AML-193 (cell line): ENCODE data around the gene CCDC90B.
"Not testable (repeated sequence)": the region's sequence is repeated elsewhere in the genome, so short reads cannot be mapped to it uniquely, and the experiment has no call there.

ENCODE experiments used
- DNase-seq, 2 experiments: peaks; one replicate each; lab custom pipeline; 2025; lab: John Stamatoyannopoulos, UW

Gene CCDC90B, protein sequence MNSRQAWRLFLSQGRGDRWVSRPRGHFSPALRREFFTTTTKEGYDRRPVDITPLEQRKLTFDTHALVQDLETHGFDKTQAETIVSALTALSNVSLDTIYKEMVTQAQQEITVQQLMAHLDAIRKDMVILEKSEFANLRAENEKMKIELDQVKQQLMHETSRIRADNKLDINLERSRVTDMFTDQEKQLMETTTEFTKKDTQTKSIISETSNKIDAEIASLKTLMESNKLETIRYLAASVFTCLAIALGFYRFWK

GRCh38 chr11:83285771-83286528, at the start of gene CCDC90B:
CCDC90B (minus strand) TSS chr11:83286367; CDS start chr11:83285972, 395 bp downstream.
- peak; percentile 95 to 97 for DNase-seq

DNA sequence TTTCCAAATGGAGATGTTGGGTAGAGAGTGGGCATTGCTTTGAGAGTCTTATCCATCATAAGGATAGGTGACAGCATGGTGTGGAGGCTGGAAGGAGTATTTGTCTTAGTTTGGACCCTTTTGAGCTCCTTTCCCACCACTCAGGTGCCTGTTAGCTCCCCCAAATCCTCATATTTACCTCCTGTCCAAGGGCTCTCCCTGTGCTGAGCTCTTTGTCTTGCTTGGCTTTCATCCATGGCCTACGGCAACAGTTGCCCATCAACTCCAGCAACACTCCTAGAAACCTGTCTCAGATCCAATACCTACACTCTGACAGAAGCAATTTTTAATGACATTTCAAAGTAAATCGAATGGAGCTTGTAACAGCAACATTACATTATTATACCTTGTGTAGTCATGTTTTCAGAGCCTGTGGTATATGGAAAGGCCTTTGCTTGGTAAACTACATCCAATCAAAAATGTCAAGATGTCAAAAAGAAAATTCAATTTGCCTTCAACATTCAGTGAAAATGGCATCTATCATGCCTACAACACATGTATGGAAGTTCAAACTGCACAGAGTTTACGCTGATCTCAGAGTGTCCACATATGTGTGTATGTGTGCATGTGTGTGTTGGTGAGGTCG, 49.4 kb upstream of the CCDC90B start:
- no peak for DNase-seq

- no peak for DNase-seq
These were observed 44.1 kb upstream of the CCDC90B start for GRCh38 chr11:83330303-83330702.

DNA sequence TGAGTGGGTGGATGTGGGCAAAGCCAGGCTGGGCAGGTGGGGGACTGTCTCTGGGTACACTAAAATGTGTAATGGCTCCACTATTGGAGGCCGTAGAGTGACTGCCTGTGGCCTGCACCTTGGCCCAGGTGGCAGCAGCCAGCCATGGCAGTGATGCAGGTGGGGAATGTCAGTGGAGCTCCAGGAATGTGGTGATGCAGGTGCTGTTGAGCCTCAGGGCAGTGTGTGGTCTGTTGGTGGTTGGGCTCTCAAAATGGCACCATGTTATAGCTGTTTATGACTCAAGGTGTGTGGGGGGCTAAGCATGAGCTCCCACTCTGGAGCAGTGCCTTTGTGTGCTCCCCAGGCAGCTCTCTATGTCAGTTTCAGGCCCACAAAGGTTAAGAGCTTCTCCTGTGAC, 40.2 kb upstream of the CCDC90B start:
- no peak for DNase-seq

- no peak for DNase-seq
These were observed 33.2 kb upstream of the CCDC90B start for GRCh38 chr11:83319346-83319745.

DNA sequence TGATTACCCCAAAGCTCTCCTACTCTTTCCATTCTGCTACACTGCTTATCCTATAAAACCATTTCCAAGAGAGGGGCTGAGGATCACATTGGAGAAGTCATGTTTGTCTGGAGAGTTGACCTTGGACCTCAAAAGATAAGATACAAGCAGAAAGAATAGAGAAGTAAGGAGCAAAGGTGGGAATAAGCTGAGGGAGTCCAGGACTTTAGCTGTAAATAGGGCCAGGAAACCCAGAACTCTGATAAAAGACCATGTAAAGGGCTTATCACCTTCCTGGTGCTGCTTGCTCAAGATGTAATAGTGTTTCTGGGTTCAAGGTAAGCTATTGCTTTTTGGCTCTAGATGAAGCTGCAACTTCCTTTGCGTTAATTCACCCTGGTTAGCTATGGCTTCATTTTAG, 32.8 kb upstream of the CCDC90B start:
- no peak for DNase-seq

DNA sequence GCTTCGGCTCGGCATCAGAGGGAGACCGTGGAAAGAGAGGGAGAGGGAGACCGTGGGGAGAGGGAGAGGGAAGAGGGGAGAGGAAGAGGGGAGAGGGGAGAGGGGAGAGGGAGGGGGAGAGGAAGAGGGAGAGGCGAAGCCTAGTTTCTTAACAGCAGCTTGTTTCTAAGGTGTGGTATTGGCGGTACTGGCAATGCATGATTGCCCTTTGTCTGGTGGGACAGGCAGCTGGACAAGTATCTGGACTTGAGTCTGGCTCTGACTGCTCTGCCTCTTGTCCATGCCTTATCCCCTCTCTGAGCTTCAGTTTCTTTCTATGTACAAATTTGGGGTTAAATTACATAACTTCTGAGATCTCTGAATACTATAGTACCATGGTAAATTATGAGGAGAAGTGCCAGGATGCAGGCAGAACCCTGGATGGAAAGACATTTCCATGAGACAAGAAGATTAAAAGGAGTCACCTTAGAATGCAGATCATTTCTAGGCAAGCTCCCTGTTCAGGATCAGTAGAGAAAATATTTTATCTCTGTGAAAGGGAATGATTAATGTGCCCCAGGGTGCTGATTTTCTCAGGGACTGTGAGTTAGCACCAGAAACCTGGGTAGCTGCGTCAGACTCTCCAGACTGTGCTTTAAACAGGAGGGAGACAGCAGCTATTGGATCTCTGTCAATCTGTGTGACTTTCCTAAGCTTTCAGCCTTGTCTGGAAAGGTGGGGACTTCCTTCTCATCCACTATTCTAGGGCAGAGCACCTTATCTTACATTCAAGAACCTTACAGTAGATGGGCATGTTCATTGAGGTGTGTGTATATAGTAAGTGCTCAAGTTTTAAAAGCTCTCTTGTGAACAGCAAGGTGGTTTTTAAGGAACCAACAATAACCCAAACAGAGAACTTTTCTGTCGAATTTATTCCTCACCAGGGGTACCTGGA, 31.9 kb upstream of the CCDC90B start:
- DNase-seq: no peak

GRCh38 chr11:83316897-83317268, 30.7 kb upstream of the CCDC90B start:
- DNase-seq: not testable (repeated sequence)

- DNase-seq: not testable (repeated sequence)
These were observed 30.2 kb upstream of the CCDC90B start for GRCh38 chr11:83316143-83316896.

GRCh38 chr11:83312430-83312829, 26.3 kb upstream of the CCDC90B start:
- DNase-seq: no peak

DNA sequence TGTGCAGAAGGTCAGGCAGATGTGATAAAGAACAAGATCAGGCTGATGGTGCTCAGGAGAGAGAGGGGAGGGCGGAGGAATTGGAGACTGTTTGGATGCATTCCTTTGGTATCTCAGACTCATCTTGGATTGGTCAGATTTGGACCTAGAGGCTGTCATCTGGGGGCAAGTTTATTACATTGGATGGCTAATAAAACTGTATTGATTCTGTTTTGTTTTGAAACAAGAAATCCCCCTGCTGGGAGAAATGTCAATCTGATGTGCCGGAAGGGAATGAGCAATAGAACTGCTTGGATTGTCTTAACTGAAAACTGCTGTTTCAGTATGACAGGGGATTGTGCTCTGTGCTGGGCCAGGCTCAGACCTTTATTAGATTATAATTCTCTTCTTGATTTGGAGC, 25.5 kb upstream of the CCDC90B start:
- DNase-seq: no peak

DNA sequence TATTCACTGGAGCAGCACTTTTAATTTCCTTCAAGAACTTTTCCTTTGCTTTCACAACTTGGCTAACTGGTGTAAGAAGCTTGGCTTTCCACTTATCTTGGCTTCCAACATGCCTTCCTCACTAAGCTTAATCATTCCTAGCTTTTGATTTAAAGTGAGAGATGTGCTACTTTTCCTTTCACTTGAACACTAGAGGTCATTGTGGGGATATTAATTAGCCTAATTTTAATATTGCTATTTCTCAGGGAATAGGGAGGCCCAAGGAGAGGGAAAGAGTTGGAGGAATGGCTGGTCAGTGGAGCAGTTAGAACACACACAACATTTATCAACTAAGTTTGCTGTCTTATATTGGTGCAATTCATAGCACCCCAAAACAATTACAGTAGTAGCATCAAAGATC, 24.6 kb upstream of the CCDC90B start:
- no peak for DNase-seq

- not testable (repeated sequence) for DNase-seq
These were observed 22.4 kb upstream of the CCDC90B start for GRCh38 chr11:83308536-83308935.

- no peak for DNase-seq
These were observed 20.3 kb upstream of the CCDC90B start for GRCh38 chr11:83306200-83307080.

DNA sequence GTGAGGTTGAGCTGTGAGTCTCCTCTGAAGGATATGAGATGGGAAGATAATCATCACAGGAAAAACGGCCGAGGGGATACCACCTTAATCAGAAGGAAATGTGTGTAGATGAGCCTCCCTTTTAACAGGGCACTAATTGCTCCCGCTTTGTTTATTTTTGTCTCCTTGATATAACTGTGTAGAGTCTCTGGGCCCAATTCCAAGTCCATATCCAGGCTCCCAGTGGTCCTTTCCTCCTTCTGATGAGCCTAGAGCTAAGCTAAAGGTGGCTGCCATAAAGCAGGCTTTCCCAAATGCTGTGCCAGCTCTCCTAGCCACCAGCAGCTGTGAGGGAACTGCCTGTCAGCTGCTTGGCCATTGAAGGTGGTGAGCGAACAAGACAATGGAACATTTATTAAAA, 17.1 kb upstream of the CCDC90B start:
- DNase-seq: no peak

- DNase-seq: no peak
These were observed 16.0 kb upstream of the CCDC90B start for GRCh38 chr11:83302151-83302550.

- DNase-seq: no peak
These were observed 13.5 kb upstream of the CCDC90B start for GRCh38 chr11:83299681-83300080.

GRCh38 chr11:83294208-83294607, 8.0 kb upstream of the CCDC90B start:
- DNase-seq: no peak

- no peak for DNase-seq
These were observed 7.2 kb upstream of the CCDC90B start for GRCh38 chr11:83293457-83293774.

- peak; percentile 58 to 66 for DNase-seq
These were observed 6.7 kb upstream of the CCDC90B start for GRCh38 chr11:83292709-83293456.
